A549 treated with Mapracorat at 1 μM for 4 hours (cell line): ENCODE measurements around the gene MTIF3. TPM values are rescaled to one million over a fixed set of nuclear protein-coding genes. Genes with fewer than 3 reads are reported as not detected.

ENCODE experiments used
- total RNA-seq: library from RNA; stranded (reverse); fragments of 200-300 nt; extraction: Qiagen RNA extraction; gene quantifications from 5 replicates; pipeline ENCODE4 v1.2.3, GENCODE V29; 2022

MTIF3 gene
- 18.6 to 24.1 TPM (median 20.1 TPM) in 5 replicates for total RNA-seq

GRCh38 chr13:27449936-27450828 is at the start of gene MTIF3:
TSS of gene MTIF3 (minus strand) at chr13:27450564. CDS start at chr13:27440448, 10,116 bp downstream.

DNA sequence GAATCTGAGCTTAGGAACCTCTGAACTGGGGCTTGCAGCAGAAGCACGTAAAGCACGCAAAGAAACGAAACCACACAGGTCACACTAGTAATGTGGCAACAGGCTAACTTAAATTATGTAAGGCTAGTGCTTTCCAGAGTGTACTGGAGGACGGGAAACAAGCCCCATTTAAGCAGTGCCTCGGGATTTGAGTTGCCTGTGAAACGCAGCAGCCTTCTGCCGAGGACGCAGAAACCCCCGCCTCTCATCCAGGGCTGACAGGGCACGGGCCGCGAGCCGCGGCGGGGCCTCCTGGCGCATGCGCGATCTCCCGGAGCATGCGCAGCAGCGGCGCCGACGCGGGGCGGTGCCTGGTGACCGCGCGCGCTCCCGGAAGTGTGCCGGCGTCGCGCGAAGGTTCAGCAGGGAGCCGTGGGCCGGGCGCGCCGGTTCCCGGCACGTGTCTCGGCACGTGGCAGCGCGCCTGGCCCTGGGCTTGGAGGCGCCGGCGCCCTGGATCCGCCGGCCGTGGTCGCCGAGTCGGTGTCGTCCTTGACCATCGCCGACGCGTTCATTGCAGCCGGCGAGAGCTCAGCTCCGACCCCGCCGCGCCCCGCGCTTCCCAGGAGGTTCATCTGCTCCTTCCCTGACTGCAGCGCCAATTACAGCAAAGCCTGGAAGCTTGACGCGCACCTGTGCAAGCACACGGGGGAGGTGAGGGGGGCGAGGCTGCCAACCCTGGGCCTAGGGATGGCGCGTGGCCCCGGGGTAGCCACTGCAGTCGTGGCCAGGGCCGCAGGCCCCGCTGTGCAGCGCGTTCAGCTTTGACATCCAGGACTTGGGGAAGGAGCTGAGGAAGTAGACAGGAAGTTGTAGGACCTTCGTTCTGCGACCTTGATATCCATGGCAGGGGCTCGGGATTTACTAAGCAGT is 25.9 kb downstream of the MTIF3 start, which contains the start of gene GTF3A:
TSS of gene GTF3A (plus strand) at position 374 of the 912 bp plus-strand sequence.

Other genes with a start within 250 kb of the MTIF3 start
- gene RPL21, start 199.0 kb downstream of the MTIF3 start, total RNA-seq, result 1,264 to 1,671 TPM (median 1,292 TPM) in 5 replicates
- 3.6 to 6.6 TPM (median 4.5 TPM) in 5 replicates for gene RASL11A, start 179.7 kb downstream of the MTIF3 start, total RNA-seq
- gene GTF3A, start 25.9 kb downstream of the MTIF3 start, total RNA-seq, result 93.8 to 102 TPM (median 97.0 TPM) in 5 replicates
- gene LNX2, start 170.0 kb upstream of the MTIF3 start, total RNA-seq, result 3.3 to 4.1 TPM (median 3.8 TPM) in 5 replicates
- 149 to 179 TPM (median 151 TPM) in 5 replicates for gene POLR1D, start 171.3 kb upstream of the MTIF3 start, total RNA-seq